HepG2 (cell line): ENCODE data around the gene C5. TPM values are rescaled to one million over a fixed set of nuclear protein-coding genes. Genes with fewer than 3 reads are reported as not detected.

Experiments used
- AGO1 ChIP-seq: fragments of 200-400 bp; formaldehyde crosslinking; IDR thresholded peaks from 2 replicates; pipeline ENCODE4 v1.6.1; 2017; ENCODE audit warnings: mild to moderate bottlenecking, low read depth, low read length, moderate library complexity; ENCODE audit not compliant: poor library complexity, severe bottlenecking
- ATRX ChIP-seq: sonication (generic); formaldehyde crosslinking; IDR thresholded peaks from 2 replicates; pipeline ENCODE4 v1.4.0; 2020; ENCODE audit warnings: missing genetic modification reagents, borderline replicate concordance
- CEBPB ChIP-seq: IDR thresholded peaks from 2 replicates; pipeline ENCODE4 v1.6.1; 2011; ENCODE audit warnings: low read depth, low read length, improper control_type of control experiment, borderline replicate concordance
- HIC2 ChIP-seq: sonication (generic); formaldehyde crosslinking; IDR thresholded peaks from 2 replicates; pipeline ENCODE4 v1.9.0; 2022; ENCODE audit warnings: low read depth, missing genetic modification reagents
- MIXL1 ChIP-seq: IDR thresholded peaks from 2 replicates; pipeline ENCODE4 v1.6.1; 2016
- MTA3 ChIP-seq: sonication (generic); formaldehyde crosslinking; IDR thresholded peaks from 2 replicates; pipeline ENCODE4 v1.4.0; 2020; ENCODE audit warnings: missing genetic modification reagents
- MZF1 ChIP-seq: sonication (generic); formaldehyde crosslinking; IDR thresholded peaks from 2 replicates; pipeline ENCODE4 v1.8.1; 2023; ENCODE audit warnings: mild to moderate bottlenecking, missing genetic modification reagents, borderline replicate concordance
- NFKB2 ChIP-seq: sonication (generic); formaldehyde crosslinking; IDR thresholded peaks from 2 replicates; pipeline ENCODE4 v1.4.0; 2020; ENCODE audit warnings: missing genetic modification reagents, borderline replicate concordance
- PAXIP1 ChIP-seq: sonication (generic); formaldehyde crosslinking; conservative IDR thresholded peaks from 2 replicates; pipeline ENCODE4 v1.4.0; 2020; ENCODE audit warnings: mild to moderate bottlenecking, missing genetic modification reagents, moderate library complexity
- RAD21 ChIP-seq: fragments of 450-650 bp; formaldehyde crosslinking; IDR thresholded peaks from 2 replicates; pipeline ENCODE4 v1.5.0; 2020; ENCODE audit warnings: mild to moderate bottlenecking
- RAD51 ChIP-seq: fragments of 450-650 bp; IDR thresholded peaks from 2 replicates; pipeline ENCODE4 v1.6.1; 2016; ENCODE audit warnings: borderline replicate concordance
- TRIM22 ChIP-seq: fragments of 450-650 bp; IDR thresholded peaks from 2 replicates; pipeline ENCODE4 v1.6.1; 2017
- ZHX1 ChIP-seq: sonication (generic); formaldehyde crosslinking; IDR thresholded peaks from 2 replicates; pipeline ENCODE4 v1.8.1; 2022; ENCODE audit warnings: low read depth, mild to moderate bottlenecking, missing genetic modification reagents
- ZNF274 ChIP-seq: sonication (generic); formaldehyde crosslinking; IDR thresholded peaks from 2 replicates; pipeline ENCODE4 v1.5.1; 2020; ENCODE audit warnings: mild to moderate bottlenecking, missing genetic modification reagents
- ZNF496 ChIP-seq: sonication (generic); formaldehyde crosslinking; IDR thresholded peaks from 2 replicates; pipeline ENCODE4 v1.8.1; 2023; ENCODE audit warnings: mild to moderate bottlenecking, moderate library complexity, missing genetic modification reagents; ENCODE audit not compliant: insufficient replicate concordance
- ZNF543 ChIP-seq: sonication (generic); formaldehyde crosslinking; IDR thresholded peaks from 2 replicates; pipeline ENCODE4 v1.4.0; 2020; ENCODE audit warnings: mild to moderate bottlenecking, missing genetic modification reagents
- ZNF775 ChIP-seq: sonication (generic); formaldehyde crosslinking; IDR thresholded peaks from 2 replicates; pipeline ENCODE4 v1.4.0; 2020; ENCODE audit warnings: missing genetic modification reagents, mild to moderate bottlenecking, moderate library complexity, borderline replicate concordance
- ZNF777 ChIP-seq: sonication (generic); formaldehyde crosslinking; IDR thresholded peaks from 2 replicates; pipeline ENCODE4 v1.4.0; 2020; ENCODE audit warnings: missing genetic modification reagents
- ZNF879 ChIP-seq: sonication (generic); formaldehyde crosslinking; IDR thresholded peaks from 2 replicates; pipeline ENCODE4 v1.8.1; 2023; ENCODE audit warnings: missing genetic modification reagents
- ZSCAN12 ChIP-seq: sonication (generic); formaldehyde crosslinking; IDR thresholded peaks from 2 replicates; pipeline ENCODE4 v1.9.0; 2021; ENCODE audit warnings: mild to moderate bottlenecking, missing genetic modification reagents
- polyA plus RNA-seq, 8 experiments: library from polyadenylated mRNA; depleted of rRNA in 3 of 8; stranded (reverse) in 7 of 8; unstranded in 1 of 8; fragments of >200 nt; fragmentation: Illumina TruSeq in 4 of 8; extraction: Trizol in 4 of 8; gene quantifications; 2 replicates each; pipeline versions ENCODE4 v1.2.1 to v1.2.3, GENCODE V29; 2011 to 2016; ENCODE audit warnings: low read depth in 4 of 8, missing spikeins in 1 of 8, mixed read lengths in 1 of 8; ENCODE audit not compliant: insufficient read depth in 1 of 8
- total RNA-seq, 5 experiments: library from RNA; depleted of rRNA; stranded (reverse); fragments of >200 nt; fragmentation: Illumina TruSeq; extraction: Trizol; gene quantifications; 2 replicates each; pipeline ENCODE4 v1.2.3, GENCODE V29; 2016; ENCODE audit warnings: low read depth in 1 of 5

The C5 gene
- total and polyA plus RNA-seq, 2 of the 13 experiments (the other 11 are each of a cell fraction or from before 2014, with no cell fraction given) = 57.6 to 192 TPM

GRCh38 chr9:121074370-121075250, 24.5 kb upstream of the C5 start, which contains the start of gene CNTRL (continued):
- no peak for TF ChIP-seq AGO1
- peak; percentile 54 for TF ChIP-seq PAXIP1 (CRISPR knock-in tag)
- TF ChIP-seq ZNF775 = peak; percentile 71; the same call in 1 of the 2 replicates
- no peak for TF ChIP-seq ZNF496 (CRISPR knock-in tag)
- no peak; the same call in 1 of the 2 replicates for TF ChIP-seq RAD21 (CRISPR knock-in tag)
- peak; percentile 61 for TF ChIP-seq ZSCAN12
- no peak for TF ChIP-seq MIXL1 (CRISPR knock-in tag)
- TF ChIP-seq MZF1 (CRISPR knock-in tag) = peak; percentile 64; the same call in 1 of the 2 replicates
- no peak for TF ChIP-seq CEBPB
- TF ChIP-seq ZNF879 = peak; percentile 97; the same call in 1 of the 2 replicates
- peak; percentile 81 for TF ChIP-seq ZHX1 (CRISPR knock-in tag)
- peak; percentile 70; the same call in 1 of the 2 replicates for TF ChIP-seq ZNF543 (CRISPR knock-in tag)
- no peak for TF ChIP-seq RAD51
- TF ChIP-seq ZNF777 (CRISPR knock-in tag) = peak; percentile 76
- TF ChIP-seq ATRX (CRISPR knock-in tag) = no peak
- peak; percentile 97 for TF ChIP-seq ZNF274
- no peak for TF ChIP-seq HIC2 (CRISPR knock-in tag)
- no peak for TF ChIP-seq MTA3 (CRISPR knock-in tag)
- no peak for TF ChIP-seq TRIM22
- TF ChIP-seq NFKB2 (CRISPR knock-in tag) = peak; percentile 98
